Fibroblast of skin of left quadriceps (primary cell): Measurements from ENCODE around the gene GIGYF2.
A peak's percentile ranks its signal among the peaks of the same experiment; 100 is the strongest.

Experiments
- DNase-seq, 2 experiments: peaks; one replicate each; pipeline ENCODE4 v3.0.0-alpha.2; 2013; ENCODE audit warnings: low read depth in 2 of 2

Gene GIGYF2

GRCh38 chr2:232757905-232758304 is 60.8 kb downstream of the GIGYF2 start:
- DNase-seq, result no peak

GRCh38 chr2:232761301-232761907 is 64.3 kb downstream of the GIGYF2 start:
- DNase-seq, result no peak

- DNase-seq, result no peak
Measured at GRCh38 chr2:232767866-232768265, 70.7 kb downstream of the GIGYF2 start.

GRCh38 chr2:232770207-232770606 is 73.1 kb downstream of the GIGYF2 start:
- no peak for DNase-seq

GRCh38 chr2:232771870-232772269 is 74.7 kb downstream of the GIGYF2 start:
- no peak for DNase-seq

GRCh38 chr2:232772531-232772930 is 75.4 kb downstream of the GIGYF2 start:
- DNase-seq, result no peak

GRCh38 chr2:232773815-232774214 is 76.7 kb downstream of the GIGYF2 start:
- DNase-seq, result no peak

- no peak for DNase-seq
Measured at GRCh38 chr2:232776435-232776834, 79.3 kb downstream of the GIGYF2 start, which contains the start of gene KCNJ13. Gene KCNJ13, minus strand, starts transcription at chr2:232776565. Its CDS starts 5,203 bp downstream, at chr2:232771362.

- no peak for DNase-seq
Measured at GRCh38 chr2:232777276-232777675, 80.1 kb downstream of the GIGYF2 start.

- DNase-seq, result no peak
Measured at GRCh38 chr2:232779465-232779864, 82.3 kb downstream of the GIGYF2 start.

- no peak for DNase-seq
Measured at GRCh38 chr2:232779934-232780333, 82.8 kb downstream of the GIGYF2 start.

- peak; percentile 5 to 17 for DNase-seq
Measured at GRCh38 chr2:232781765-232782164, 84.6 kb downstream of the GIGYF2 start.

GRCh38 chr2:232783278-232783677 is 86.1 kb downstream of the GIGYF2 start:
- no peak for DNase-seq

GRCh38 chr2:232787806-232788205 is 90.7 kb downstream of the GIGYF2 start:
- DNase-seq, result no peak

GRCh38 chr2:232789082-232789481 is 92.0 kb downstream of the GIGYF2 start:
- DNase-seq, result no peak

GRCh38 chr2:232791518-232791917 is 94.4 kb downstream of the GIGYF2 start:
- DNase-seq, result no peak

GRCh38 chr2:232793271-232793670 is 96.1 kb downstream of the GIGYF2 start:
- DNase-seq, result no peak

- DNase-seq, result no peak
Measured at GRCh38 chr2:232794981-232795380, 97.8 kb downstream of the GIGYF2 start.

- DNase-seq, result peak; percentile 13 to 18
Measured at GRCh38 chr2:232795920-232796319, 98.8 kb downstream of the GIGYF2 start.

- no peak for DNase-seq
Measured at GRCh38 chr2:232798187-232798586, 101.1 kb downstream of the GIGYF2 start.

- DNase-seq, result no peak
Measured at GRCh38 chr2:232800166-232800565, 103.0 kb downstream of the GIGYF2 start.

- no peak for DNase-seq
Measured at GRCh38 chr2:232802091-232802490, 105.0 kb downstream of the GIGYF2 start.

- no peak for DNase-seq
Measured at GRCh38 chr2:232809349-232810124, 112.4 kb downstream of the GIGYF2 start.
